ENCODE data around the gene CPZ. TPM values are rescaled to one million over a fixed set of nuclear protein-coding genes. Genes with fewer than 3 reads are reported as not detected.

Gene CPZ
- total and polyA plus RNA-seq, 2 of the 4 experiments (the other 2 are of a cell fraction), result 0.90 to 10.3 TPM

GRCh38 chr4:8649631-8650361 lies 57.2 kb downstream of the CPZ start:
- H3K4me1 ChIP-seq (ENCODE audit: control insufficient read depth, insufficient read depth, low read length), result no peaks in the 10 kb centered on the region
- H3K27me3 ChIP-seq (ENCODE audit: control insufficient read depth, insufficient read depth, low read length), result peaks cover 22% of the 10 kb centered on the region; the same call in 1 of the 2 replicates
- intact Hi-C loops (cut with micrococcal nuclease) (no loop called here), in situ Hi-C loops (cut with MboI; ENCODE audit: low sequenced_read_pairs) (no loop called here), dilution Hi-C loops (cut with HindIII; ENCODE audit: low sequenced_read_pairs, unreplicated experiment) (no loop called here)
- H4K8ac ChIP-seq (ENCODE audit: low read depth in 2 of 2, low read length in 2 of 2), result no peak overlapping the region
- no peaks in the 10 kb centered on the region for H3K9me1 ChIP-seq (ENCODE audit: insufficient read depth, low read length)
- no peak overlapping the region for H2BK15ac ChIP-seq (ENCODE audit: low read depth, low read length)
- H2BK5ac ChIP-seq (ENCODE audit: low read depth, low read length, poor library complexity, severe bottlenecking), result no peak overlapping the region
- no peak overlapping the region for H3K9ac ChIP-seq (ENCODE audit: low read depth, low read length)
- no peak overlapping the region for H3K4me3 ChIP-seq (ENCODE audit: insufficient read depth, low read depth, low read length)
- no peak for ATAC-seq (ENCODE audit: low read depth)
- ChIA-PET POLR2A (ENCODE audit: unreplicated experiment) (no interaction called here), CTCF (no interaction called here)
- H3K36me3 ChIP-seq (ENCODE audit: control insufficient read depth, insufficient read depth, low read length), result no peaks in the 10 kb centered on the region
- no peak overlapping the region for H3K4ac ChIP-seq (ENCODE audit: low read depth, low read length)
- WGBS, 2 experiments (ENCODE audit: extremely low coverage in 2 of 2, insufficient read length in 1 of 2), result 0% methylated on average over 1 of the region's 33 CpGs; no CpG with 5 or more reads in 1 of the 2 experiments
- no peaks in the 10 kb centered on the region for H4K20me1 ChIP-seq (ENCODE audit: insufficient read depth, low read length)
- H2BK20ac ChIP-seq (ENCODE audit: low read depth, low read length), result no peak overlapping the region
- H3K18ac ChIP-seq (ENCODE audit: low read depth, low read length), result no peak overlapping the region
- no peak overlapping the region for H2BK120ac ChIP-seq (ENCODE audit: low read depth, low read length)
- H3K79me1 ChIP-seq (ENCODE audit: low read depth in 1 of 2, low read length in 2 of 2), result no peaks in the 10 kb centered on the region
- no peak overlapping the region for H3K27ac ChIP-seq (ENCODE audit: insufficient read depth, low read length)
- no peak overlapping the region for H3K4me2 ChIP-seq (ENCODE audit: low read depth, low read length)
- H2AK9ac ChIP-seq (replicated peaks; ENCODE audit: low read depth, low read length, poor library complexity), result no peak overlapping the region
- H3K56ac ChIP-seq (ENCODE audit: extremely low read depth, insufficient read depth, low read length), result no peak overlapping the region
- no peaks in the 10 kb centered on the region for H3K9me3 ChIP-seq (ENCODE audit: control insufficient read depth, insufficient read depth, low read length)
- no peak for TF ChIP-seq NFE2L2 (IDR thresholded peaks at IDR 0.05; ENCODE audit: low read depth, low read length)
- no peak for TF ChIP-seq MAFK (IDR thresholded peaks at IDR 0.05; ENCODE audit: low read depth, low read length)
- TF ChIP-seq BHLHE40 (IDR thresholded peaks at IDR 0.05; ENCODE audit: low read depth, low read length), result no peak
- no peak for TF ChIP-seq SMC3 (IDR thresholded peaks at IDR 0.05; ENCODE audit: low read depth, low read length)
- no peak for TF ChIP-seq RCOR1 (IDR thresholded peaks at IDR 0.05; ENCODE audit: insufficient replicate concordance, low read length)
- no peak for TF ChIP-seq MAZ (IDR thresholded peaks at IDR 0.05; ENCODE audit: borderline replicate concordance, low read depth, low read length)
- TF ChIP-seq MXI1 (IDR thresholded peaks at IDR 0.05; ENCODE audit: borderline replicate concordance, low read depth, low read length), result no peak
- TF ChIP-seq CEBPB (IDR thresholded peaks at IDR 0.05; ENCODE audit: low read depth, low read length), result no peak
- TF ChIP-seq CTCF (conservative IDR thresholded peaks at IDR 0.05; ENCODE audit: low read depth, low read length), result no peak
- H2AFZ ChIP-seq (replicated peaks; ENCODE audit: low read length, poor library complexity), result no peak overlapping the region
- no peak overlapping the region for H4K5ac ChIP-seq (ENCODE audit: low read depth, low read length)
- no peak overlapping the region for H3K14ac ChIP-seq (replicated peaks; ENCODE audit: low read depth, low read length)
- no peak overlapping the region for H3K23ac ChIP-seq (ENCODE audit: low read depth, low read length)
- no peak for DNase-seq
- BruUV-seq (replicated peaks), result no TSS peak
- no peak overlapping the region for H2AK5ac ChIP-seq (ENCODE audit: low read depth, low read length)
- H4K91ac ChIP-seq (ENCODE audit: insufficient read depth, low read depth, low read length), result no peak overlapping the region
